Esophagus squamous epithelium (tissue), 4 donors: ENCODE measurements around the gene SHCBP1.

Source experiments
- CTCF ChIP-seq, 6 experiments: fragments of 450-650 bp in 4 of 6; fragments of 200-600 bp in 2 of 6; sonication (generic) in 2 of 6; IDR thresholded peaks; one replicate each; pipeline ENCODE4 v1.5.1; 2016 to 2019; ENCODE audit warnings: antibody characterized with exemption in 6 of 6, mild to moderate bottlenecking in 4 of 6, moderate library complexity in 4 of 6
- POLR2A ChIP-seq, 4 donors: fragments of 450-650 bp; IDR thresholded peaks; one replicate each; pipeline ENCODE4 v1.6.1; 2017; ENCODE audit warnings: antibody characterized with exemption in 4 of 4, mild to moderate bottlenecking in 4 of 4, moderate library complexity in 3 of 4

GRCh38 chr16:46648656-46649055 is 27.5 kb upstream of the SHCBP1 start:
- TF ChIP-seq CTCF (IDR thresholded peaks at IDR 0.05) = no peak
- no peak for TF ChIP-seq POLR2A (IDR thresholded peaks at IDR 0.05)
